ENCODE results near the gene MRM2. TPM values are rescaled to one million over a fixed set of nuclear protein-coding genes. Genes with fewer than 3 reads are reported as not detected.
A peak's percentile ranks its signal among the peaks of the same experiment; 100 is the strongest.

MRM2 gene
- total RNA-seq, 1 experiment from 2014 or later, result 34.7 TPM

GRCh38 chr7:2248984-2249694 is 7.1 kb upstream of the MRM2 start:
- BruUV-seq (replicated peaks), result no TSS peak
- no peaks in the 10 kb centered on the region for H3K27me3 ChIP-seq (ENCODE audit: insufficient read depth, low read length)
- DNase-seq (ENCODE audit: low read depth, low spot score) (no peak), ATAC-seq (peak; percentile 13; the same call in 1 of the 2 replicates)
- H3K4me2 ChIP-seq (ENCODE audit: low read length), result no peak overlapping the region
- H3K9ac ChIP-seq (ENCODE audit: low read length), result no peak overlapping the region
- POLR2A ChIA-PET, result interaction anchor here (1.1 kb wide), 1 partner anchor 105 kb away, joined by 3 read pairs; no protein-coding TSS in a partner anchor
- H2AFZ ChIP-seq (ENCODE audit: low read depth, low read length, poor library complexity, severe bottlenecking), result no peak overlapping the region
- peaks cover under 1% of the 10 kb centered on the region; the same call in 1 of the 2 replicates for H3K79me2 ChIP-seq (ENCODE audit: insufficient read depth, low read length)
- CTCF ChIA-PET, result interaction anchor here (1.8 to 2.9 kb wide), 2 partner anchors 99 to 220 kb away, joined by 6 to 11 read pairs; no protein-coding TSS in a partner anchor
- TF ChIP-seq CBX3 (IDR thresholded peaks at IDR 0.05; ENCODE audit: low read depth) (no peak), YY1 (IDR thresholded peaks at IDR 0.05; ENCODE audit: extremely low read depth, insufficient replicate concordance, low read depth, low read length) (no peak), POLR2A (IDR thresholded peaks at IDR 0.05; ENCODE audit: borderline replicate concordance, extremely low read depth, insufficient read depth, insufficient read length) (no peak), CTCF (IDR thresholded peaks at IDR 0.05 in 2 of 3, conservative IDR thresholded peaks at IDR 0.05 in 1 of 3; ENCODE audit: borderline replicate concordance in 1 of 3, insufficient read depth in 1 of 3, low read depth in 2 of 3, low read length in 2 of 3) (no peak), RAD21 (IDR thresholded peaks at IDR 0.05; ENCODE audit: low read depth) (no peak), ATF3 (IDR thresholded peaks at IDR 0.05) (no peak), EZH2phosphoT487 (IDR thresholded peaks at IDR 0.05; ENCODE audit: borderline replicate concordance) (no peak), MAX (IDR thresholded peaks at IDR 0.05) (no peak), TCF7L2 (IDR thresholded peaks at IDR 0.05; ENCODE audit: borderline replicate concordance, extremely low read depth, insufficient read depth, insufficient read length) (no peak), EZH2 (IDR thresholded peaks at IDR 0.05) (no peak)
- TF ChIP-seq, protein P1, sequence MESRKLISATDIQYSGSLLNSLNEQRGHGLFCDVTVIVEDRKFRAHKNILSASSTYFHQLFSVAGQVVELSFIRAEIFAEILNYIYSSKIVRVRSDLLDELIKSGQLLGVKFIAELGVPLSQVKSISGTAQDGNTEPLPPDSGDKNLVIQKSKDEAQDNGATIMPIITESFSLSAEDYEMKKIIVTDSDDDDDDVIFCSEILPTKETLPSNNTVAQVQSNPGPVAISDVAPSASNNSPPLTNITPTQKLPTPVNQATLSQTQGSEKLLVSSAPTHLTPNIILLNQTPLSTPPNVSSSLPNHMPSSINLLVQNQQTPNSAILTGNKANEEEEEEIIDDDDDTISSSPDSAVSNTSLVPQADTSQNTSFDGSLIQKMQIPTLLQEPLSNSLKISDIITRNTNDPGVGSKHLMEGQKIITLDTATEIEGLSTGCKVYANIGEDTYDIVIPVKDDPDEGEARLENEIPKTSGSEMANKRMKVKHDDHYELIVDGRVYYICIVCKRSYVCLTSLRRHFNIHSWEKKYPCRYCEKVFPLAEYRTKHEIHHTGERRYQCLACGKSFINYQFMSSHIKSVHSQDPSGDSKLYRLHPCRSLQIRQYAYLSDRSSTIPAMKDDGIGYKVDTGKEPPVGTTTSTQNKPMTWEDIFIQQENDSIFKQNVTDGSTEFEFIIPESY (IDR thresholded peaks at IDR 0.05; ENCODE audit: extremely low read depth, insufficient replicate concordance, low read length), result no peak
- no peaks in the 10 kb centered on the region for H3K9me3 ChIP-seq (ENCODE audit: control insufficient read depth in 1 of 2, insufficient read depth in 1 of 2, low read depth in 1 of 2, low read length in 2 of 2)
- no peaks in the 10 kb centered on the region; a peak in 1 of 4 replicates for H3K36me3 ChIP-seq (ENCODE audit: control insufficient read depth in 1 of 2, insufficient read depth in 2 of 2, low read length in 2 of 2)
- H3K9me2 ChIP-seq (ENCODE audit: insufficient read depth), result no peaks in the 10 kb centered on the region
- intact Hi-C loops (cut with micrococcal nuclease), result no loop called here
- no peak overlapping the region for H3K4me3 ChIP-seq (replicated peaks in 1 of 2; ENCODE audit: low read depth in 1 of 2, low read length in 2 of 2)
- H3K4me1 ChIP-seq (ENCODE audit: control insufficient read depth in 1 of 2, insufficient read depth in 2 of 2, low read length in 2 of 2), result 0 out of 4 replicates have a peak, but pooled peaks cover 0 to 5% of the 10 kb centered on the region in 2 experiments
- H3K27ac ChIP-seq (ENCODE audit: low read depth, low read length), result no peak overlapping the region
- RAD21 ChIA-PET (ENCODE audit: low non-redundant PET in 1 of 2, low total read pairs in 2 of 2, uncharacterized antibody in 2 of 2, unreplicated experiment in 2 of 2), result interaction anchor here in 1 of 2 experiments (0.7 to 0.9 kb wide), 2 partner anchors 99 to 269 kb away, joined by 3 to 4 read pairs; no protein-coding TSS in a partner anchor
- no peaks in the 10 kb centered on the region for H4K20me1 ChIP-seq (ENCODE audit: insufficient read depth)

All from HCT116 (cell line).